SK-N-DZ (cell line): ENCODE measurements around the gene FLT3LG. TPM values are rescaled to one million over a fixed set of nuclear protein-coding genes. Genes with fewer than 3 reads are reported as not detected.
A peak's percentile ranks its signal among the peaks of the same experiment; 100 is the strongest.

Source experiments
- DNase-seq: peaks from one replicate; pipeline ENCODE4 v3.0.0-alpha.2; 2015; ENCODE audit warnings: low spot score
- polyA plus RNA-seq, 2 experiments: library from polyadenylated mRNA; depleted of rRNA; stranded (reverse); fragments of >200 nt; gene quantifications; 2 replicates each; pipeline ENCODE4 v1.2.3, GENCODE V29; 2014

FLT3LG gene
- 0.32 and 0.54 TPM in 2 replicates for polyA plus RNA-seq (2014; cell fraction: cytosol; rRNA removed)
- 1.1 and 1.5 TPM in 2 replicates for polyA plus RNA-seq (2014; cell fraction: nucleus; rRNA removed)

- DNase-seq: peak; percentile 41
Measured at GRCh38 chr19:49473868-49474541, at the start of gene FLT3LG. FLT3LG (plus strand) TSS chr19:49474215; CDS start chr19:49474640, 425 bp downstream.

GRCh38 chr19:49425178-49425577, 48.8 kb upstream of the FLT3LG start, which contains the start of gene GFY:
GFY (plus strand) TSS chr19:49425388; CDS start chr19:49426431, 1,043 bp downstream.
- no peak for DNase-seq

GRCh38 chr19:49425922-49426592, 48.0 kb upstream of the FLT3LG start:
- no peak for DNase-seq

DNA sequence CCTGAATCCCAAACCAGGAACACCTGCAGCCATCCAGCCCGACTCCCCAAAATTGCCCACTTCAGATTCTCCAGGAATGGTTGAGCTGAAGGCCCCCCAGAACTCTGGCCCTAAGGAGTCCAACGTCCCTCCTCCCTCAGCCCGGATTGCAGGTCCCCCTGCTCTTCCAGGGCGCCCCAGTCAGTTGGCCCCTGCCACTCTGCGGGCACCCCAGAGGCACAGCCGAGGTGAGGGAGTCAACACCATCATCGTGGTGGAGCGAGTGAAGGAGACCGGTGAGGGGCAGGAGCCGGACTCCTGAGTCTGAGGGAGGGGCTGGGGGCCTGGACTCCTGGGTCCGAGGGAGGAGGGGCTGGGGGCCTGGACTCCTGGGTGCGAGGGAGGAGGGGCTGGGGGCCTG, 46.7 kb upstream of the FLT3LG start:
- no peak for DNase-seq

- DNase-seq: no peak
Measured at GRCh38 chr19:49427855-49428546, 46.0 kb upstream of the FLT3LG start.

DNA sequence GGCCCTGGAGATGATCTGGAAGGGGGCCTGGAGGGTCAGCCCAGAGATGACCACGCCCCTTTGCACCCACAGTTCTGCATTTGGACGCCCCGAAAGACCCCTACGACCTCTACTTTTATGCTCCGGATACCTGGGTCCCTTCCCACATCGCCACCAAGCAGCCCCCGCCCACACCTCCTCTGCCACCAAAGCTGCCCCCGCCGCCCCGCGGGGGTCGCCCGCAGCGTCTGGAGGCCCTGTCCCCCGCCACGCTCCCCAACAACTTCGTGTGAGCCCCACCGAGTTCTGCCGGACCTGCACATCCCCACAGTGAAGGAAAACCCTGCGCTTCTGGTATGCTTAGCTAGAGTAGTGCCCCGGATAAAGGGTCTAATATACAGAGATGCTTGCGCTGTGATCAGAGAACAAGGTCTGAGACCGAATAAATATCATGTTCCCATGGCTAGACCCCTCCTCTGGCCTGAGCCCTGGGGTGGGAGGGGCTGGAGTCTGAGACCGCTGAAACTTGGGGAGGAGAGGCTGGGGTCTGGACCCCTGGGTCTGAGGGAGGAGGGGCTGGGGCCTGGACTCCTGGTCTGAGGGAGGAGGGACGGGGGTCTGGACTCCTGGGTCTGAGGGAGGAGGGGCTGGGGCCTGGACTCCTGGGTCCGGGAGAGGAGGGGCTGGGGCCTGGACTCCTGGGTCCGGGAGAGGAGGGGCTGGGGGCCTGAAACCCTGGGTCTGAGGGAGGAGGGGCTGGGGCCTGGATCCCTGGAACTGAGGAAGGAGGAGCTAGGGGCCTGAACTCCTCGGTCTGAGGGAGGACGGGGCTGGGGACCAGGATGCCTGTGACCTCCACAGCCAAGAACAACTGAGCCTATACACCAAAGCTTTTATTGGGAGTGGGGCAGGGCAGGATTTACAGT, 45.2 kb upstream of the FLT3LG start:
- DNase-seq: no peak

GRCh38 chr19:49430172-49430677, 43.8 kb upstream of the FLT3LG start:
- DNase-seq: no peak

DNA sequence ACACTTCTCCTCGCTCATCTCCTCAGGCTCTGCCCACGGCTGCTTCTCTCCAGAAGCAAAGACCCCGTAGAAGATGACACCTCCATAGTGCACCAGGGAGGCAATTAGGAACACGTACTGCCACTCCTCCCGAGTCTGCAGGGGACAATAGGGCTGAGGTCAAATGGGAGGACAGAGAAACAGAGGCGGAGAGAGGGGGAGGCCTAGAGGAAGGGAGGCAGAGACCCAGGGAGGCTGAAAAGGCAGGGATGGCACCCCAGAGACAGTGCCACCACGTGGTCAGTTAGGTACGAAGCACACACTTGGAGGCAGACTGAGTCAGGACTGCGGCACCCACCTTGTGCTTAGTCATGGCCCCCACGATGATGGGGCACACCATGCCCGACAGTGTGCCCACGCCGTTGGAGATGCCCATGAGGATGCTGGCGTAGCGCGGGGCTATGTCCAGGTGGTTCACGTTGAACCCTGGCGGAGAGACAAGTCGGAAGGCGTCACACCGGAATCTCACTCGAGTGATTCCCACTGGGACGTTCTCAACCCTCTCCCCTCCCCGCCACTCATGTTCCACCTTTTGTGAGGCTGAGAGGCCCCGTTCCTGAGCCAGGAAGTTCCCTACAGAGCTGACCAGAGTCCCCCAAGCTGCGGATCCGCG, 43.2 kb upstream of the FLT3LG start:
- DNase-seq: no peak

GRCh38 chr19:49431330-49431749, 42.7 kb upstream of the FLT3LG start:
- DNase-seq: no peak

GRCh38 chr19:49432141-49433073, 41.6 kb upstream of the FLT3LG start:
- DNase-seq: no peak

GRCh38 chr19:49433240-49433901, 40.6 kb upstream of the FLT3LG start:
- no peak for DNase-seq

DNA sequence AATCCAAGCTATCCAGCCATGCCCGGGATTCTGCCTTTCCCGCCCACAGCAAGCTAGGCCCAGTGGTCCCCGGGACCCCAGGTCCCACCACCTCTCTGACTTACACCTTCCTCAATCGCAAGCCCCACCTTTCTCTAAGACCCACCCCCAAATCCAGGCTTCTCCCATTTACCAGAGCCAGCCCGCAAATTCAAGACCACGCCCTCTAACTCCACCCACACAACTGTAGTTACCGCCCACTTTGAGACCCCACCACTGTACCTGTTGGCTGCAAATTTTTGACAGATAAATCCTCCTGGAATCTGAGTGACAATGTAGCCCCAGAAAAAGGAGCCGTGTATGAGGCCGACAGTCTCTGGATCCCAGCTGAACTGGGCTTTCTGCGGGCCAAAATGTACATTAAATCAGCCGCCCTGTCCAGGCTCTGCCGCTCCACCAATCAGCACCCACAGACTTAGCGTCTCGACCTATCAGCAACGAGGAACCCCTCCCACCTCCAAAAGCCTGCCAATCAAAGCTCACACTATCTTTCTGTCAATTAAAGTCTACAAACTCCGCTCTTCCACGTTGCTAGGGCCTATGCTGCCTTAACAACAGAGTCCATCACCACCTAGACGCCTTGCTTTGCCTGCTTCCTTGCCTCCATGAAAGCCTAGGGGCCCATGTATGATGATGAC, 39.0 kb upstream of the FLT3LG start:
- DNase-seq: no peak

DNA sequence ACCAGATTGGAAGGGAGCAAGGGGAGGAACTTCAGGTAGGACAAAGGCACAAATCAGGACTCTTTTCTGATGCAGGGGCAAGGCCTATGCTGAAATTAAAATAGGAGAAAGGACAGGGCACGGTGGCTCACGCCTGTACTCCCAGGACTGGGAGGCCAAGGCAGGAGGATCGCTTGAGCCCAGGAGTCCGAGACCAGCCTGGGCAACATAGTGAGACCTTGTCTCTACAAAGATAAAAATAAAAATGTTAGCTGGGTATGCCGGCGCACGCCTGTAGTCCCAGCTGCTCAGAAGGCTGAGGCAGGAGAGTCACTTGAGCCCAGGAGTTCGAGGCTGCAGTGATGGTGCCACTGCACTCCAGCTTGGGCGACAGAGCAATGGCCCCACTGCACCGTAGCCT, 38.3 kb upstream of the FLT3LG start:
- no peak for DNase-seq

GRCh38 chr19:49436381-49437017, 37.5 kb upstream of the FLT3LG start:
- no peak for DNase-seq

- DNase-seq: no peak
Measured at GRCh38 chr19:49437231-49437630, 36.8 kb upstream of the FLT3LG start.

DNA sequence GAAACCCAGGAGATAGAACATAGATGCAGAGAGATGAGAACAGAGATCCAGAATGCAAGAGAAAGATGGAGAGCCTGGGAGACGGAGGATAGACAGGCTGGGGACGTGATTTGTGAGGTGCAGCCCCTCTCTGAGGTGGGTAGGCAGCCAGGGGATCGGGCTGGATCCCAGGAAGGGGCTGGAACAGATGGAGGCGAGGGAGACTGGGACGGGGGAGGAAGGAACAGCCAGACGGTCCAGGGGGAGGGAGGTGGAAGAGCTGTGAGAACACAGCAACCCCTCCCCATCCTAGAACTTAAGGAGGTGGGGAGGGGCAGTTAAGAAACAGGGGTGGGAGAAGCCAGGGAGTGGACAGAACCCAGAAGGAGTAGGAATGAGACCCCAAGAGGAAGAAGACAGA, 35.8 kb upstream of the FLT3LG start:
- DNase-seq: no peak

GRCh38 chr19:49439836-49440235, 34.2 kb upstream of the FLT3LG start:
- DNase-seq: no peak
